ENCODE results near the gene TECPR2.
"Not testable (repeated sequence)": the region's sequence is repeated elsewhere in the genome, so short reads cannot be mapped to it uniquely, and the experiment has no call there.

TECPR2 gene

GRCh38 chr14:102538602-102539543 is 176.1 kb downstream of the TECPR2 start:
- no peak for DNase-seq

GRCh38 chr14:102539544-102540314 is 177.0 kb downstream of the TECPR2 start:
- DNase-seq: no peak

GRCh38 chr14:102540315-102541028 is 177.7 kb downstream of the TECPR2 start:
- DNase-seq: no peak

GRCh38 chr14:102541029-102541491 is 178.3 kb downstream of the TECPR2 start:
- DNase-seq: not testable (repeated sequence)

GRCh38 chr14:102541771-102542170 is 179.0 kb downstream of the TECPR2 start:
- DNase-seq: no peak

- DNase-seq: no peak
Observed at GRCh38 chr14:102544046-102544746, 181.5 kb downstream of the TECPR2 start.

GRCh38 chr14:102544747-102545460 is 182.2 kb downstream of the TECPR2 start:
- no peak for DNase-seq

- no peak for DNase-seq
Observed at GRCh38 chr14:102545461-102546265, 182.9 kb downstream of the TECPR2 start.

- DNase-seq: no peak
Observed at GRCh38 chr14:102548616-102549240, 186.0 kb downstream of the TECPR2 start.

- not testable (repeated sequence) for DNase-seq
Observed at GRCh38 chr14:102550927-102551401, 188.2 kb downstream of the TECPR2 start.
